ENCODE measurements around the gene OGFR. TPM values are rescaled to one million over a fixed set of nuclear protein-coding genes. Genes with fewer than 3 reads are reported as not detected.

The OGFR gene
- total RNA-seq, 1 experiment from 2014 or later, result 84.7 TPM

DNA sequence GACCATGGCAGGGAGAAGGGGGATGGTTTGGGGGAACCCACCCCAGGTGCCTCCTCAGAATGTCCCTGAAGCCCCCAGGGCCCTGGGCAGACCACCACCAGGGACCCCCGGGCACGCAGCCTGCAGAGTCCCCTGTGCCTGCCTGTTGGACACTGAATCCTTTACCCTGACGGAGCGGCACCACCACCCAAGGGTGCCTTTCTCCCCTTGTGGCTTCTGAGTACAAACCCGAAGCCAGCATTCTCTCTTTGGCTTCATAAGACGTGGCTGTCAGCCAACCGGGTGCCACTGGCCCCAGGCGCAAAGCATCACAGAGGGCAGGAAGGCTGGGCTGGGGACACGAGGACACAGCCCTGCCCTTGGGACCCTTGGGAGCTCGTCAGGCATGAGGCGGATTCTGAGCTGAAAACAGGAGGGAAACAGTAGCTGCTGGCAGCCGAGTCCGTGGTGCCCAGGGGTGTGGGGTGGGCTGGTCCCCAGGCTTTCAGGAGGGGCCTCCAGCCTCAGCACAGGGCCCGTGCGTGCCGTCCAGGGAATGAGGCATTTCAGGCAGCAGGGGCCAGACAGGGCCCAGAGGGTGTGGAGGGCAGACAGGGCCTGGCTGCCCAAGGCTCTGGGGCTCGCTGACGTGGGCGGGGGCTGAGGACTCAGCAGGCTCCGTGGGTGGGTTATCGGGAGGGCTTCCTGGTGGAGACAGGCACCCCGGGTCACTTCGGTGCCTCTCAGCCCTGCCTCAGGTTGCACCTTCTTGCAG is 15.8 kb downstream of the OGFR start:
- Mint-ChIP-seq H3K9me3 (ENCODE audit: unreplicated experiment) (no peaks in the 10 kb centered on the region), H3K4me3 (ENCODE audit: unreplicated experiment) (no peak overlapping the region), H3K27ac (ENCODE audit: unreplicated experiment) (no peak overlapping the region), H3K4me1 (ENCODE audit: low read depth, unreplicated experiment) (peaks cover 4% of the 10 kb centered on the region), H3K27me3 (ENCODE audit: insufficient read depth, unreplicated experiment) (no peaks in the 10 kb centered on the region), H3K36me3 (ENCODE audit: insufficient read depth, unreplicated experiment) (peaks cover 4% of the 10 kb centered on the region)
- POLR2A ChIA-PET, result no interaction called here
- TF ChIP-seq, protein P1, sequence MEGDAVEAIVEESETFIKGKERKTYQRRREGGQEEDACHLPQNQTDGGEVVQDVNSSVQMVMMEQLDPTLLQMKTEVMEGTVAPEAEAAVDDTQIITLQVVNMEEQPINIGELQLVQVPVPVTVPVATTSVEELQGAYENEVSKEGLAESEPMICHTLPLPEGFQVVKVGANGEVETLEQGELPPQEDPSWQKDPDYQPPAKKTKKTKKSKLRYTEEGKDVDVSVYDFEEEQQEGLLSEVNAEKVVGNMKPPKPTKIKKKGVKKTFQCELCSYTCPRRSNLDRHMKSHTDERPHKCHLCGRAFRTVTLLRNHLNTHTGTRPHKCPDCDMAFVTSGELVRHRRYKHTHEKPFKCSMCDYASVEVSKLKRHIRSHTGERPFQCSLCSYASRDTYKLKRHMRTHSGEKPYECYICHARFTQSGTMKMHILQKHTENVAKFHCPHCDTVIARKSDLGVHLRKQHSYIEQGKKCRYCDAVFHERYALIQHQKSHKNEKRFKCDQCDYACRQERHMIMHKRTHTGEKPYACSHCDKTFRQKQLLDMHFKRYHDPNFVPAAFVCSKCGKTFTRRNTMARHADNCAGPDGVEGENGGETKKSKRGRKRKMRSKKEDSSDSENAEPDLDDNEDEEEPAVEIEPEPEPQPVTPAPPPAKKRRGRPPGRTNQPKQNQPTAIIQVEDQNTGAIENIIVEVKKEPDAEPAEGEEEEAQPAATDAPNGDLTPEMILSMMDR (IDR thresholded peaks at IDR 0.05; ENCODE audit: insufficient read depth in 1 of 2, low read depth in 1 of 2, low read length in 1 of 2, severe bottlenecking in 1 of 2, unreplicated experiment in 1 of 2), result no peak
- Histone ChIP-seq H3K9me3 (no peaks in the 10 kb centered on the region), H3K27me3 (replicated peaks; ENCODE audit: control insufficient read depth, insufficient read depth, low read length) (no peaks in the 10 kb centered on the region), H3K4me1 (peaks cover 22% of the 10 kb centered on the region), H3K36me3 (ENCODE audit: control insufficient read depth, insufficient read depth, low read length) (no peaks in the 10 kb centered on the region), H3K4me3 (ENCODE audit: low read depth, low read length) (no peak overlapping the region)
- intact Hi-C loops (cut with micrococcal nuclease; ENCODE audit: unreplicated experiment), result no loop called here
- BruUV-seq (replicated peaks), result no TSS peak
- CTCF ChIA-PET, result no interaction called here
- no peak for DNase-seq

DNA sequence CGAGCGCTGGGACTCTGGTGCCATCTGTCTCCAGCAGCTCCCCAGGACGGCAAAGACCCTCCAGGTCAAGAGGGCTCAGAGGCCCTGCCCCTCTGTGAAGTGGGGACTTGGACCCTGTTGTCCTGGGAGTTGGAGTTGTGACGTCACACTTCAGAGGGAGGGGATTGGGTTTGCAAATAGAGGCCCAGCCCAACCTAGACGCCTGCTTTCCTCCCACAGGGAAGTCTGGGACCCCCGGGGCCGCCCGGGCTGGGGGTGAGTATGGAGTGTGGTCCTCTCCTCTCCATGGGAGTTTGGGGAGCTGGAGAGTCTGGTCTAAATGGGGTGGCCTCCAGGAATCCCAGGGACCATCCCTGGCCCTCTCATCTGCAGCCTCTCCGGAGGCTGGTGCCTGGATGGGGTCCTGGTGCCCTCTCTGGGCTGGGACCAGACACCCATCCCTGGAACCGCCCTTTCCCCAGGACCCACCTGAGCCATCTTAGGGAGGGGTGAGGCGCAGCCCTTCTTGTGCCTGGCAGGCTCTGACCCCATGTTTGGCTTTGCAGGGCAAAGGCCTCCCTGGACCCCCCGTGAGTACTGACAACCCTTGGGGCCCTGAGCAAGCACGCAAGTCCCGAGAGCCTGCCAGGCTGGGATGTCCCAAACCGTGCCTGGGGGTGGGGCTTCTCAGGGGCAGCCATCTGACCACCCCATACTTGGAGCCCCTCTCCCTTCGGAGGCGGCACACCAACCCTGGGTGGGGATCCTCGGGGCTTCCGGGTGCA is 16.5 kb downstream of the OGFR start:
- Histone ChIP-seq H3K27me3 (replicated peaks; ENCODE audit: control insufficient read depth, insufficient read depth, low read length) (no peaks in the 10 kb centered on the region), H3K4me3 (ENCODE audit: low read depth, low read length) (no peak overlapping the region), H3K4me1 (peaks cover 15% of the 10 kb centered on the region), H3K9me3 (no peaks in the 10 kb centered on the region), H3K36me3 (ENCODE audit: control insufficient read depth, insufficient read depth, low read length) (no peaks in the 10 kb centered on the region)
- H3K27ac Mint-ChIP-seq (ENCODE audit: unreplicated experiment), result no peak overlapping the region
- no peaks in the 10 kb centered on the region for H3K9me3 Mint-ChIP-seq (ENCODE audit: unreplicated experiment)
- intact Hi-C loops (cut with micrococcal nuclease; ENCODE audit: unreplicated experiment), result no loop called here
- CTCF ChIA-PET, result no interaction called here
- TF ChIP-seq, protein P1 (IDR thresholded peaks at IDR 0.05; ENCODE audit: insufficient read depth in 1 of 2, low read depth in 1 of 2, low read length in 1 of 2, severe bottlenecking in 1 of 2, unreplicated experiment in 1 of 2), result no peak
- H3K4me1 Mint-ChIP-seq (ENCODE audit: low read depth, unreplicated experiment), result no peaks in the 10 kb centered on the region
- POLR2A ChIA-PET, result no interaction called here
- BruUV-seq (replicated peaks), result no TSS peak
- DNase-seq, result no peak
- no peaks in the 10 kb centered on the region for H3K27me3 Mint-ChIP-seq (ENCODE audit: insufficient read depth, unreplicated experiment)
- H3K4me3 Mint-ChIP-seq (ENCODE audit: unreplicated experiment), result no peak overlapping the region
- H3K36me3 Mint-ChIP-seq (ENCODE audit: insufficient read depth, unreplicated experiment), result no peaks in the 10 kb centered on the region

DNA sequence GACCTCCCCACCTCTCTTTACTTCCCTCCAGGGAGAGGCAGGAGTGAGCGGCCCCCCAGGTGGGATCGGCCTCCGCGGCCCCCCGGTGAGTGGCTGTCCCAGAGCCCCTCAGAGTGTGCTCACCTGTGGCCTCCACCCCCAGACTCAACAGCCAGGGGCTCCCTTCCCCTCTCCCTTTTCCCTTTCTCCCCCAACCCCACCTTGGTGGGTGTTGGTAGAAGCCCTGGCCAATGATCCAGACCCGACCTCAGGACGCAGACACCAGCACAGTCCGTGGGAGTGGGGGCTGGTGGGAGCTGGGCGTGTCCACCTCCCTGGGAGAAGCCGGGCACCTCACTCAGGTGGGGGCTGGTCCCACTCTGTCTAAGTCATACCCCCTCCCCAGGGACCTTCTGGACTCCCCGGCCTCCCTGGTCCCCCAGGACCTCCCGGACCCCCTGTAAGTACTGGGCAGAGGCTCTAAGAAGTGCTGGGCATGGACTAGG is 17.1 kb downstream of the OGFR start:
- Mint-ChIP-seq H3K4me3 (ENCODE audit: unreplicated experiment) (no peak overlapping the region), H3K4me1 (ENCODE audit: low read depth, unreplicated experiment) (no peaks in the 10 kb centered on the region), H3K36me3 (ENCODE audit: insufficient read depth, unreplicated experiment) (no peaks in the 10 kb centered on the region), H3K9me3 (ENCODE audit: unreplicated experiment) (no peaks in the 10 kb centered on the region), H3K27ac (ENCODE audit: unreplicated experiment) (no peak overlapping the region), H3K27me3 (ENCODE audit: insufficient read depth, unreplicated experiment) (no peaks in the 10 kb centered on the region)
- no peak overlapping the region for H3K4me3 ChIP-seq (ENCODE audit: low read depth, low read length)
- H3K9me3 ChIP-seq, result no peaks in the 10 kb centered on the region
- ChIA-PET POLR2A (no interaction called here), CTCF (interaction anchor here (0.6 to 1.3 kb wide), 4 partner anchors 23 to 269 kb away, joined by 3 to 7 read pairs (median 4); no protein-coding TSS in a partner anchor)
- H3K36me3 ChIP-seq (ENCODE audit: control insufficient read depth, insufficient read depth, low read length), result no peaks in the 10 kb centered on the region
- TF ChIP-seq, protein P1 (IDR thresholded peaks at IDR 0.05; ENCODE audit: insufficient read depth in 1 of 2, low read depth in 1 of 2, low read length in 1 of 2, severe bottlenecking in 1 of 2, unreplicated experiment in 1 of 2), result no peak
- BruUV-seq (replicated peaks), result no TSS peak
- no peaks in the 10 kb centered on the region for H3K27me3 ChIP-seq (replicated peaks; ENCODE audit: control insufficient read depth, insufficient read depth, low read length)
- no peak for DNase-seq
- intact Hi-C loops (cut with micrococcal nuclease; ENCODE audit: unreplicated experiment), result no loop called here
- H3K4me1 ChIP-seq, result peaks cover 10% of the 10 kb centered on the region

Measured in Caco-2 (cell line).